ENCODE data around the gene CC2D2B. TPM values are rescaled to one million over a fixed set of nuclear protein-coding genes. Genes with fewer than 3 reads are reported as not detected.

CC2D2B gene
- total RNA-seq, 1 experiment from 2014 or later: 0.21 TPM

- no peaks in the 10 kb centered on the region for H3K36me3 ChIP-seq (ENCODE audit: control insufficient read depth, insufficient read depth, low read length)
- DNase-seq (ENCODE audit: low read depth, low spot score) (no peak), ATAC-seq (no peak)
- no peaks in the 10 kb centered on the region for H3K4me1 ChIP-seq (ENCODE audit: control insufficient read depth, insufficient read depth, low read length)
- intact Hi-C loops (cut with micrococcal nuclease; ENCODE audit: unreplicated experiment) (no loop called here), in situ Hi-C loops (cut with HindIII; ENCODE audit: low pct_unique_long_range_greater_than_20kb, low sequenced_read_pairs) (no loop called here)
- H3K4me3 ChIP-seq (ENCODE audit: low read depth in 2 of 2, low read length in 2 of 2): no peak overlapping the region
- POLR2A ChIA-PET: no interaction called here
- no peaks in the 10 kb centered on the region for H3K27me3 ChIP-seq (ENCODE audit: control insufficient read depth, insufficient read depth, low read length)
- CTCF ChIA-PET: interaction anchor here (3.6 kb wide), 1 partner anchor 172 kb away, joined by 40 read pairs; the partner anchor contains the start of gene TCTN3
- no peak overlapping the region for H3K27ac ChIP-seq (ENCODE audit: low read length)
- BruUV-seq (replicated peaks): no TSS peak
- no peak for TF ChIP-seq POLR2AphosphoS5 (IDR thresholded peaks at IDR 0.05; ENCODE audit: low read depth, low read length)
- TF ChIP-seq TCF7L2 (IDR thresholded peaks at IDR 0.05; ENCODE audit: low read depth, low read length): no peak
- no peak for TF ChIP-seq REST (IDR thresholded peaks at IDR 0.05; ENCODE audit: insufficient read depth in 1 of 2, low read depth in 2 of 2, low read length in 1 of 2)
- TF ChIP-seq CTCF (IDR thresholded peaks at IDR 0.05): no peak
- no peak for TF ChIP-seq SIN3A (IDR thresholded peaks at IDR 0.05; ENCODE audit: borderline replicate concordance, insufficient read depth, low read depth, low read length)
- no peaks in the 10 kb centered on the region for H3K9me3 ChIP-seq (ENCODE audit: control insufficient read depth, insufficient read depth, low read depth, low read length)
Observed at GRCh38 chr10:95865814-95866466, 41.8 kb upstream of the CC2D2B start.

GRCh38 chr10:95866467-95866842 lies 41.3 kb upstream of the CC2D2B start:
- POLR2A ChIA-PET: no interaction called here
- no peak for TF ChIP-seq CTCF (IDR thresholded peaks at IDR 0.05)
- ATAC-seq: no peak
- H3K4me1 ChIP-seq (ENCODE audit: control insufficient read depth, insufficient read depth, low read length): no peaks in the 10 kb centered on the region
- BruUV-seq (replicated peaks): no TSS peak
- intact Hi-C loops (cut with micrococcal nuclease; ENCODE audit: unreplicated experiment) (no loop called here), in situ Hi-C loops (cut with HindIII; ENCODE audit: low pct_unique_long_range_greater_than_20kb, low sequenced_read_pairs) (no loop called here)
- H3K4me3 ChIP-seq (ENCODE audit: low read depth in 2 of 2, low read length in 2 of 2): no peak overlapping the region
- CTCF ChIA-PET: interaction anchor here (3.6 kb wide), 1 partner anchor 172 kb away, joined by 40 read pairs; the partner anchor contains the start of gene TCTN3
- H3K27ac ChIP-seq (ENCODE audit: low read length): no peak overlapping the region
- no peaks in the 10 kb centered on the region for H3K9me3 ChIP-seq (ENCODE audit: control insufficient read depth, insufficient read depth, low read depth, low read length)
- DNase-seq (ENCODE audit: low read depth, low spot score): no peak
- H3K27me3 ChIP-seq (ENCODE audit: control insufficient read depth, insufficient read depth, low read length): no peaks in the 10 kb centered on the region
- no peaks in the 10 kb centered on the region for H3K36me3 ChIP-seq (ENCODE audit: control insufficient read depth, insufficient read depth, low read length)

Data from Panc1 (cell line).